Middle frontal gyrus (tissue), 1 donor: ENCODE data around the gene RNF25.

Experiments
- DNase-seq: peaks from one replicate; pipeline ENCODE4 v3.0.0-alpha.2; 2015; ENCODE audit warnings: low spot score; ENCODE audit errors: extremely low spot score

RNF25 gene

DNA sequence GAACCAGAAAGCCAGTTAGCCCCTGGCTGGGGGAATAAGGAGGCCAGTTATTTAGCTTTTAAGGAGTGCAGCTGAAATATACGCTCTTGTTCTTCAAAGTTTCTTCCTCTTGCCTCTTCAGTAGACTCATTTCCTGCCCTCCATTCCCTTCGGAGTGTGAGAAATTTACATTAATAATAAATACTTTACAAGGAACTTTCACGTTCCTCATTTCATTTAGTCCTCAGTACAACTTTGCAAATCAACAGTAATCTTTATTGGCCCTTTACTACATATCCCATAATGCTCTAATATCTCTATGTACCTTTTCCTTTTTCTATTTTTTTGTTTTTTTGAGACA, 48.5 kb downstream of the RNF25 start:
- no peak for DNase-seq

DNA sequence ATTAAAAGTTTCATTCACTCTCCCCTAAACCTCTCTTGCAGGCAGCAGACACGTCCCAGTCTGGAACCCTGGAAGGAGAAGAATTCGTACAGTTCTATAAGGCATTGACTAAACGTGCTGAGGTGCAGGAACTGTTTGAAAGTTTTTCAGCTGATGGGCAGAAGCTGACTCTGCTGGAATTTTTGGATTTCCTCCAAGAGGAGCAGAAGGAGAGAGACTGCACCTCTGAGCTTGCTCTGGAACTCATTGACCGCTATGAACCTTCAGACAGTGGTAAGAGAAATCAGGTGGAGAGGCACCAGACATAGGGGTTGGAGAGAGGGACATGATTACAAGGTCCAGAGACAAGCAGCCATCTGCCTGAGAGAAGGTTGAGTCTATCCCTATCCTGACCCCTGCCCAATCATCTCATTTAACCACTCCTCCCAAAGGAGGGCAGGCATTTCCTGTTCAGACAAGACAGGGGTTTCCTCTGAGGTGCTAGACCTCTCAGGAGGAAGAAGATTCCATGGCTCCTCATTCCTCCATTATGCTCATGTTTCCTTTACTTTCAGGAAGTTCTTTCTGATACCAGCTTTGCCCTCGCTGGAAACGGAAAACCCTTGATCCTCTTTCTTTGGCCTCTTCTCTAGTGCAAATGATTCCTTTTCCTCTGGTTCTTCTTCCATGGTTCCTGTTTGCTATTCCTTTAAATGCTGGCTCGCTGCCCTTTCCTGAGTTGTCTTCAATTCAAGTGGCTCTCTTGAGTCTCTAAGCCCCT, 49.0 kb downstream of the RNF25 start:
- no peak for DNase-seq

DNA sequence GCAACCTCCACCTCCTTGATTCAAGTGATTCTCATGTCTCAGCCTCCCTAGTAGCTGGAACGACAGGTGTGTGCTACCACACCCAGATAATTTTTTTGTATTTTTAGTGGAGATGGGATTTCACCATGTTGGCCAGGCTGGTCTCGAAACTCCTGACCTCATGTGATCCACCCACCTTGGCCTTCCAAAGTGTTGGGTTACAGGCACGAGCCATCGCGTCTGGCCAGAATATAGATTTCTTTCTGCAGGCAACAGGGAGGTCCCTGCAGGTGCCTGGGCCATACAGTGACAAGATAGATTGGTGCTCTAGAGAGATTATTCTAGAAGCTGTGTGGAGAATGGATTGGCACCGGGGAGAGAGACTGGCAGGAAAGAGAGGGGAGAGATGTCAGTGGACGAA, 50.8 kb downstream of the RNF25 start:
- no peak for DNase-seq

DNA sequence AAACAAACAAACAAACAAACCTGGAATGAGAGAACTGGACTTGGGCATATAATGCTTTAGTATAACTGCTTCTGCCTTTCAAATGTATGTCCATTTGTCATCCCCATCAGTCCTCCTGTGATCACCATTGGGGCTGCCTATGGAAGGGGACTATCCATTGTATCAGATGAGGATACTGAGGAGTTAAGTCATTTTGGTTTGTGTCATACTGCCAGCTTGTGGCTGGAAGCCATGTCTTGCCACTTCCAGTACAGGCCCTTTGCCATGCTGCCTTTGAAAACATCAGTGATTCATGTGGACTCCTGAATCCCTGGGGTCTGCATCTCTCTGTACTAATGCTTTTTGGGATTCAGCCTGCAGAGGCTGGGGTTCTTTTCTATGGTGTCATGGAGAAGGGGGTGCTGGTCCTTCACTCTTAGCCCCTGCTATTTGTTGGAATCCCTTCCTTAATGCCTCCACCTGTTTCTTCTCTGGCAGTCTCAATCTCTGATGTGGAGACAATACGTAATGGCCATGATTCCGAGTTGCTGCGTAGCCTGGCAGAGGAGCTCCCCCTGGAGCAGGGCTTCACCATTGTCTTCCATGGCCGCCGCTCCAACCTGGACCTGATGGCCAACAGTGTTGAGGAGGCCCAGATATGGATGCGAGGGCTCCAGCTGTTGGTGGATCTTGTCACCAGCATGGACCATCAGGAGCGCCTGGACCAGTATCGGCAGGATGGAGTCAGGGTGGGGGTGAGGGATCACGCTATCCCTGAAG, 53.5 kb downstream of the RNF25 start:
- DNase-seq = no peak

DNA sequence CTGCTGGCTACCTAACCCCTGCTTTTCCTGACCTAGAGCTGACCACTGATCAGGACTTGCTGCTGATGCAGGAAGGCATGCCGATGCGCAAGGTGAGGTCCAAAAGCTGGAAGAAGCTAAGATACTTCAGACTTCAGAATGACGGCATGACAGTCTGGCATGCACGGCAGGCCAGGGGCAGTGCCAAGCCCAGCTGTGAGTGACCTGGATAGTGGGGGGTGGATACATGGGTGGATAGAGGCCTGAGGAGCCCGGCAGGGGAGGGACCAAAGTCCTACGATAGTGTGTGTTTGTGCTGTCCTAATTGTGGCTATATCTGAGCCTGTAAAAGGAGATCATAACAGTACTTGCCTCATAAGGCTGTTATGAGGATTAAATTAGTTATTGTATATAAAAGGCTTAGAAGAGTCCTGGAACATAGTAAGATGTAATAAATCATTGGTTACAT, 55.9 kb downstream of the RNF25 start:
- DNase-seq = no peak
